ENCODE data around the gene RDM1.

RDM1 gene

GRCh38 chr17:35913609-35914008 is 17.0 kb downstream of the RDM1 start:
- no peak overlapping the region for H3K27ac ChIP-seq (ENCODE audit: low read length)
- DNase-seq: no peak
- no peak overlapping the region for H3K4me3 ChIP-seq (ENCODE audit: low read length)
- no peaks in the 10 kb centered on the region for H3K9me2 ChIP-seq (replicated peaks; ENCODE audit: insufficient read depth, low read length)
- H3K4me2 ChIP-seq (ENCODE audit: low read depth, low read length): no peak overlapping the region
- H3K9me3 ChIP-seq (replicated peaks; ENCODE audit: insufficient read depth, low read length): no peaks in the 10 kb centered on the region
- H3F3A ChIP-seq (ENCODE audit: insufficient read depth, low read length): no peaks in the 10 kb centered on the region
- no peak overlapping the region for H2AFZ ChIP-seq (ENCODE audit: low read length)
- H4K20me1 ChIP-seq (ENCODE audit: insufficient read depth, low read length): no peaks in the 10 kb centered on the region
- H3K9ac ChIP-seq (ENCODE audit: low read length): no peak overlapping the region
- TF ChIP-seq EZH2phosphoT487 (IDR thresholded peaks at IDR 0.05; ENCODE audit: low read length): no peak
- TF ChIP-seq EZH2 (optimal IDR thresholded peaks at IDR 0.05; ENCODE audit: low read depth, low read length): no peak
- no peak for TF ChIP-seq CTCF (IDR thresholded peaks at IDR 0.05; ENCODE audit: low read length)
- H3K36me3 ChIP-seq (replicated peaks; ENCODE audit: insufficient read depth, low read length): no peaks in the 10 kb centered on the region
- H3K79me2 ChIP-seq (ENCODE audit: low read length): no peaks in the 10 kb centered on the region
- no peaks in the 10 kb centered on the region for H3K27me3 ChIP-seq (replicated peaks; ENCODE audit: insufficient read depth, low read length)
- no peaks in the 10 kb centered on the region for H3K4me1 ChIP-seq (ENCODE audit: low read length)

DNA sequence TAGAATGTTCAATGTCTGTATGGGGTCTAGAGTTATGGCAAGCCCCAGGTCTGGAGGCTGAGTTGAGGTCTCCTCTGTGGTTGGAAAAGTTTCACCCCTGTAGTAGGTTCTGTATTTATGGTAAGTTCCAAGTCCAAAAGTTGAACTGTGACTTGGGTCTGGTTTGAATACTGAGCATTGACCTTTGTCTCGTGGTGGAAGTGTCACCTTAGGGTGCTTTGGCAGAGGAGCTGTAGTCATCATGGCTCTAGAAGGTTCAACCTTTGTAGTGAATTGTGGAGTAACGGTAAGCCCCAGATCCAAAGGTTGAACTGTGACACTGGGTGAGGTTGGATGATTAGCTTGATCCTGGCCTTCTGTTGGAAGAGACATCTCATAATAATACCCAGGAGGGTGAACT is 17.6 kb downstream of the RDM1 start:
- H3K27ac ChIP-seq (ENCODE audit: low read length): no peak overlapping the region
- DNase-seq: no peak
- H2AFZ ChIP-seq (ENCODE audit: low read length): no peak overlapping the region
- H3K79me2 ChIP-seq (ENCODE audit: low read length): no peaks in the 10 kb centered on the region
- H3K4me1 ChIP-seq (ENCODE audit: low read length): no peaks in the 10 kb centered on the region
- no peak overlapping the region for H3K4me3 ChIP-seq (ENCODE audit: low read length)
- no peak overlapping the region for H3K9ac ChIP-seq (ENCODE audit: low read length)
- H3K9me3 ChIP-seq (replicated peaks; ENCODE audit: insufficient read depth, low read length): no peaks in the 10 kb centered on the region
- no peaks in the 10 kb centered on the region for H3K36me3 ChIP-seq (replicated peaks; ENCODE audit: insufficient read depth, low read length)
- no peaks in the 10 kb centered on the region for H3K27me3 ChIP-seq (replicated peaks; ENCODE audit: insufficient read depth, low read length)
- TF ChIP-seq EZH2phosphoT487 (IDR thresholded peaks at IDR 0.05; ENCODE audit: low read length) (no peak), EZH2 (optimal IDR thresholded peaks at IDR 0.05; ENCODE audit: low read depth, low read length) (no peak), CTCF (IDR thresholded peaks at IDR 0.05; ENCODE audit: low read length) (no peak)
- H4K20me1 ChIP-seq (ENCODE audit: insufficient read depth, low read length): no peaks in the 10 kb centered on the region
- no peaks in the 10 kb centered on the region for H3F3A ChIP-seq (ENCODE audit: insufficient read depth, low read length)
- H3K9me2 ChIP-seq (replicated peaks; ENCODE audit: insufficient read depth, low read length): no peaks in the 10 kb centered on the region
- no peak overlapping the region for H3K4me2 ChIP-seq (ENCODE audit: low read depth, low read length)

GRCh38 chr17:35912339-35912912 is 18.1 kb downstream of the RDM1 start:
- no peaks in the 10 kb centered on the region for H4K20me1 ChIP-seq (ENCODE audit: insufficient read depth, low read length)
- no peak overlapping the region for H2AFZ ChIP-seq (ENCODE audit: low read length)
- no peaks in the 10 kb centered on the region for H3K36me3 ChIP-seq (replicated peaks; ENCODE audit: insufficient read depth, low read length)
- H3K79me2 ChIP-seq (ENCODE audit: low read length): no peaks in the 10 kb centered on the region
- DNase-seq: no peak
- no peak overlapping the region for H3K9ac ChIP-seq (ENCODE audit: low read length)
- H3K27ac ChIP-seq (ENCODE audit: low read length): no peak overlapping the region
- no peak for TF ChIP-seq EZH2phosphoT487 (IDR thresholded peaks at IDR 0.05; ENCODE audit: low read length)
- TF ChIP-seq EZH2 (optimal IDR thresholded peaks at IDR 0.05; ENCODE audit: low read depth, low read length): no peak
- no peak for TF ChIP-seq CTCF (IDR thresholded peaks at IDR 0.05; ENCODE audit: low read length)
- no peaks in the 10 kb centered on the region for H3K27me3 ChIP-seq (replicated peaks; ENCODE audit: insufficient read depth, low read length)
- H3K4me1 ChIP-seq (ENCODE audit: low read length): no peaks in the 10 kb centered on the region
- H3K4me2 ChIP-seq (ENCODE audit: low read depth, low read length): no peak overlapping the region
- H3K9me2 ChIP-seq (replicated peaks; ENCODE audit: insufficient read depth, low read length): no peaks in the 10 kb centered on the region
- H3K9me3 ChIP-seq (replicated peaks; ENCODE audit: insufficient read depth, low read length): no peaks in the 10 kb centered on the region
- H3K4me3 ChIP-seq (ENCODE audit: low read length): no peak overlapping the region
- no peaks in the 10 kb centered on the region for H3F3A ChIP-seq (ENCODE audit: insufficient read depth, low read length)

All from MM.1S (cell line).